ENCODE results near the gene ATRAID. TPM values are rescaled to one million over a fixed set of nuclear protein-coding genes. Genes with fewer than 3 reads are reported as not detected.

The ATRAID gene, protein sequence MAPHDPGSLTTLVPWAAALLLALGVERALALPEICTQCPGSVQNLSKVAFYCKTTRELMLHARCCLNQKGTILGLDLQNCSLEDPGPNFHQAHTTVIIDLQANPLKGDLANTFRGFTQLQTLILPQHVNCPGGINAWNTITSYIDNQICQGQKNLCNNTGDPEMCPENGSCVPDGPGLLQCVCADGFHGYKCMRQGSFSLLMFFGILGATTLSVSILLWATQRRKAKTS
- 75.0 and 89.6 TPM in 2 replicates for total RNA-seq (2013; cell fraction: nucleolus; rRNA removed)
- 97.5 and 113 TPM in 2 replicates for total RNA-seq (2014; rRNA removed)
- 79.5 and 80.7 TPM in 2 replicates for total RNA-seq (2014; rRNA removed; fragmentation: Illumina TruSeq; extraction: Trizol)
- 65.6 and 68.9 TPM in 2 replicates for total RNA-seq (2021)
- polyA plus RNA-seq (2011; ENCODE audit: low read depth), result 62.0 TPM
- 129 and 143 TPM in 2 replicates for polyA plus RNA-seq (2011; rRNA removed)
- 160 and 167 TPM in 2 replicates for polyA plus RNA-seq (2011; cell fraction: cytosol; rRNA removed)
- 75.6 and 107 TPM in 2 replicates for polyA plus RNA-seq (2011; cell fraction: nucleus; rRNA removed)
- 72.0 and 78.0 TPM in 2 replicates for polyA plus RNA-seq (2012)
- polyA plus RNA-seq (2014; fragmentation: Illumina TruSeq; extraction: Trizol), result 103 and 107 TPM in 2 replicates
- polyA plus RNA-seq (2014; fragmentation: Nextera tagmentation; extraction: Ambion mirVana), result 100 to 1,000 TPM; 137 to 142 TPM
- 88.5 and 102 TPM in 2 replicates for polyA plus RNA-seq (2014; rRNA removed)
- polyA plus RNA-seq (2016; fragmentation: Nextera tagmentation; extraction: Ambion mirVana), result 100 to 1,000 TPM; 163 to 180 TPM
- 64.1 and 75.9 TPM in 2 replicates for polyA minus RNA-seq (2011; rRNA and poly(A)+ RNA removed)
- polyA minus RNA-seq (2011; cell fraction: cytosol; rRNA and poly(A)+ RNA removed), result 29.9 and 33.6 TPM in 2 replicates
- polyA minus RNA-seq (2011; cell fraction: nucleus; rRNA and poly(A)+ RNA removed), result 39.4 and 52.1 TPM in 2 replicates
- percentile 91 among the genes with signal in this experiment for Bru-seq, nascent RNA
- percentile 84 among the genes with signal in this experiment for BruChase-seq, experiment 1, labeled RNA remaining after a 6-hour chase
- BruChase-seq, experiment 2, labeled RNA remaining after a 2-hour chase, result percentile 75 among the genes with signal in this experiment
- long read RNA-seq, experiment 1, transcript ATRAID-202 (7 exons, 1,059 nt), result minor isoform, 21 of 79 reads
- long read RNA-seq, experiment 1, transcript ATRAID-201 (7 exons, 1,240 nt), result major isoform, 55 of 79 reads
- long read RNA-seq, experiment 1, partial matches to known transcripts, result 0 of 79 reads
- long read RNA-seq, experiment 1, other reads (novel, unspliced or antisense), result 3 of 79 reads
- long read RNA-seq, experiment 2, transcript ATRAID-201 (7 exons, 1,240 nt), result major isoform, 150 of 228 reads
- long read RNA-seq, experiment 2, transcript ATRAID-202 (7 exons, 1,059 nt), result minor isoform, 72 of 228 reads
- long read RNA-seq, experiment 2, partial matches to known transcripts, result 2 of 228 reads
- long read RNA-seq, experiment 2, other reads (novel, unspliced or antisense), result 4 of 228 reads

DNA sequence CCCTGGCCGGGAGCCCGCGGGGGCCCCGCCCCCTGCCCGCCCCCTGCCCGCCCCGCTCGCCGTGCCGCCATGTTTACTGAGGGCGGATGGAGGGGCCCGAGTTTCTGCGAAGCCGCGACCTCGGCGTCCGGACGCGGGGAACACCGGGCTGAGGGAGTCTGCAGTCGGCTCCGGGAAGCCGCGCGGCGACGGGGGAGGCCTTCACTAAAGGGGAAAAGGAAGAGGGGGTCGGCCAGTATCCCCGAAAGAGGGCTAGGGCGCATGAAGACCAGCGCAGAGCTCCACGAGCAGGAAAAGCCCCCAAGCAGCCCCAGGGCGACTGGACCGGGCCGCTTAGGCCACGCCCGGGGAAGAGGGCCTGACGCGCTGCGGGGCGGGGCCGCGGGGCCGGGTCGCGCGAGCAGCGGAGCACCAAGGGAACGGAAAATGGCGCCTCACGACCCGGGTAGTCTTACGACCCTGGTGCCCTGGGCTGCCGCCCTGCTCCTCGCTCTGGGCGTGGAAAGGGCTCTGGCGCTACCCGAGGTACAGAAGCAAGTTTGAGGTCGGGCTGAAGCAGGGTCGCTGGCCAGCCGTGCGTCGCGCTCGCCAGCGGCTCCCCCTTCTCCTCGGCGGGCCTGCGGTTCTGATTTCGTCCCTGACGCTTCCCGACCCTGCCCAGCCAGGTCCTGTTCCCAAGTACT lies at the start of gene ATRAID, which contains the start of gene SLC5A6:
Gene ATRAID, plus strand, starts transcription at position 99 of the 683 bp plus-strand sequence. Its CDS starts 328 bp downstream, at position 427.
Gene SLC5A6, minus strand, starts transcription at position 326 of the 683 bp plus-strand sequence. CDS start 4,618 bp downstream, outside the sequence.
- no peak for DNase-seq (ENCODE audit: low read depth, low spot score)
- no peaks in the 10 kb centered on the region for H3K27me3 ChIP-seq (replicated peaks in 1 of 2; ENCODE audit: control insufficient read depth in 2 of 2, insufficient read depth in 2 of 2, low read length in 1 of 2)
- peak within 1 kb of the TSS; percentile 94 for H3K27ac ChIP-seq (ENCODE audit: control insufficient read depth, insufficient read depth)
- H3K9ac ChIP-seq (ENCODE audit: control insufficient read depth, insufficient read depth, low read length), result peak within 1 kb of the TSS; percentile 96
- BruUV-seq (replicated peaks), result no TSS peak
- ChIA-PET CTCF (interaction anchor here (1.6 to 2.0 kb wide), 2 partner anchors 68 to 121 kb away, joined by 3 to 6 read pairs; no protein-coding TSS in a partner anchor), RAD21 (ENCODE audit: unreplicated experiment) (interaction anchor here (1.4 kb wide), 1 partner anchor 162 kb away, joined by 4 read pairs; no protein-coding TSS in a partner anchor), SMC1A (ENCODE audit: uncharacterized antibody, unreplicated experiment) (interaction anchor here (0.6 kb wide), 1 partner anchor 1272 kb away, joined by 3 read pairs; no protein-coding TSS in a partner anchor), POLR2A (interaction anchor here (0.5 to 1.5 kb wide), 3 partner anchors 78 to 1439 kb away, joined by 3 to 7 read pairs (median 4); partner anchors contain the start of gene PREB)
- H3K4me3 ChIP-seq, result peak within 1 kb of the TSS; percentile 70
- in situ Hi-C loops (cut with MboI) (no loop called here), intact Hi-C loops (cut with micrococcal nuclease; ENCODE audit: unreplicated experiment) (loop anchor here (10.0 kb wide), 1 partner anchor 143 kb away; the partner anchor contains the start of gene GTF3C2)
- no peaks in the 10 kb centered on the region for H4K20me1 ChIP-seq (ENCODE audit: control insufficient read depth, insufficient read depth)
- peak within 1 kb of the TSS; percentile 93 for H2AFZ ChIP-seq (ENCODE audit: control insufficient read depth, low read depth, low read length)
- H3K4me2 ChIP-seq (ENCODE audit: control insufficient read depth, insufficient read depth), result peak within 1 kb of the TSS; percentile 84
- peaks cover 10% of the 10 kb centered on the region for H3K4me1 ChIP-seq (ENCODE audit: control insufficient read depth, insufficient read depth, low read length)
- FAIRE-seq, result peak; percentile 75
- H3K9me3 ChIP-seq (replicated peaks; ENCODE audit: control insufficient read depth, insufficient read depth, low read length), result no peaks in the 10 kb centered on the region
- peaks cover 5 to 8% of the 10 kb centered on the region in 2 experiments for H3K36me3 ChIP-seq (ENCODE audit: control insufficient read depth in 2 of 2, insufficient read depth in 2 of 2, low read length in 1 of 2)
- peaks cover 52% of the 10 kb centered on the region for H3K79me2 ChIP-seq (ENCODE audit: control insufficient read depth, insufficient read depth, low read length)
- under 1% methylated on average over 60 of the region's 73 CpGs for WGBS (ENCODE audit: insufficient coverage, insufficient replicate concordance, low lambda C conversion rate, missing lambda C conversion rate)
- peak; percentile 92 for ATAC-seq
- TF ChIP-seq SUZ12 (IDR thresholded peaks at IDR 0.05; ENCODE audit: unreplicated experiment) (no peak), E2F4 (IDR thresholded peaks at IDR 0.05; ENCODE audit: low read depth, low read length) (no peak), FOXM1 (IDR thresholded peaks at IDR 0.05; ENCODE audit: low read depth, low read length) (no peak), MYB (IDR thresholded peaks at IDR 0.05; ENCODE audit: borderline replicate concordance, low read depth, low read length) (no peak), HCFC1 (IDR thresholded peaks at IDR 0.05; ENCODE audit: low read length) (peak; percentile 61), RBBP5 (conservative IDR thresholded peaks at IDR 0.05) (no peak), ZBTB33 (IDR thresholded peaks at IDR 0.05) (no peak), FOXK2 (IDR thresholded peaks at IDR 0.05) (no peak), NR2C1 (IDR thresholded peaks at IDR 0.05) (peak; percentile 84), MTA3 (IDR thresholded peaks at IDR 0.05; ENCODE audit: borderline replicate concordance, low read length) (no peak; the same call in 1 of the 2 replicates), IRF4 (IDR thresholded peaks at IDR 0.05; ENCODE audit: low read depth, low read length) (no peak)
- TF ChIP-seq, protein P1, sequence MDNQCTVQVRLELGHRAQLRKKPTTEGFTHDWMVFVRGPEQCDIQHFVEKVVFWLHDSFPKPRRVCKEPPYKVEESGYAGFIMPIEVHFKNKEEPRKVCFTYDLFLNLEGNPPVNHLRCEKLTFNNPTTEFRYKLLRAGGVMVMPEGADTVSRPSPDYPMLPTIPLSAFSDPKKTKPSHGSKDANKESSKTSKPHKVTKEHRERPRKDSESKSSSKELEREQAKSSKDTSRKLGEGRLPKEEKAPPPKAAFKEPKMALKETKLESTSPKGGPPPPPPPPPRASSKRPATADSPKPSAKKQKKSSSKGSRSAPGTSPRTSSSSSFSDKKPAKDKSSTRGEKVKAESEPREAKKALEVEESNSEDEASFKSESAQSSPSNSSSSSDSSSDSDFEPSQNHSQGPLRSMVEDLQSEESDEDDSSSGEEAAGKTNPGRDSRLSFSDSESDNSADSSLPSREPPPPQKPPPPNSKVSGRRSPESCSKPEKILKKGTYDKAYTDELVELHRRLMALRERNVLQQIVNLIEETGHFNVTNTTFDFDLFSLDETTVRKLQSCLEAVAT (IDR thresholded peaks at IDR 0.05), result no peak

Data from GM12878 (cell line).